GM21528 (cell line): ENCODE results near the gene HOXD9.

ENCODE experiments used
- ATAC-seq: cut with Tn5 transposase; IDR thresholded peaks from one replicate; pipeline ENCODE4 v1.9.1; 2021; ENCODE audit warnings: mild to moderate bottlenecking, moderate library complexity; ENCODE audit not compliant: unreplicated experiment, low FRiP score

The HOXD9 gene

DNA sequence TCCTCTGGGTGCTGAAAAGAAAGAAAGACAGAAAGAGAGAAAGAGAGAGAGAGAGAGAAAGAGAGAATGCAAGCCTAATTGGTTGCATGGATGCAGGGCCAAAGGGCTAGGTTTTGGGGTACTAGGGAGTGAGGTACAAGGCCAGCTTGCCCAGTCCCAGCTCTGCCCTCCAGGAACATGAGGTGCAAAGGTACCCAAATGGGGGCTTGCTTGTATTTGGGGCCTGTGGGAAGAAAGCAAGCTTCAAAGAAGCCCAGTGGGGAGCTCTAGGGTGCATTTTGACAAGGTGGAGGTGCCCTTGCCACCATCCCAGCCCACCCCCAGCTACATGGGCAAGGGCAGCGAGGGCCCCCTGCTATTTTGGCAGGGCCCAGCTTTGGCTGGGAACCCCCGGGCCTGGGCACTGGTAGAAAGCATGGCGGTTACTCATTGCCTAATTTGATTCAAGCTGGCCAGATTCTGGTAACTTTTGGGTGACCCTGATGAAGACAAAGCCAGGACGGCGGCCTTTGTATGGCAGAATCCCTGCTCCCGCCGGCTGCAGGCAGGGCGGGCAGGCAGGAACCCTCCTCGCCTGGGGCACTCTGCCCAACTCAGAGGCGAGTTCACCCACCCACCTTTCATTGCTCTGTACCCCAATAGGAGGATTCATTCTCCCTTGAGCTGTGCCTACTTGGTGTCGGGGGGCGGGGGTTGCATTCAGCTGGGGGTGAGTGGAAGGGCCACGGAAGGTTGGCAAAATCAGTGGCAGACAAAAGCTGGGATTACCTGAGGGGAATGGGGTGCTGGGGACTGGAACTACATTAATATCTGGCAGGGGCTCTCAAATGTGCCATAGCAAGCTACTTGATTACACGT lies 28.3 kb downstream of the HOXD9 start:
- no peak for ATAC-seq

DNA sequence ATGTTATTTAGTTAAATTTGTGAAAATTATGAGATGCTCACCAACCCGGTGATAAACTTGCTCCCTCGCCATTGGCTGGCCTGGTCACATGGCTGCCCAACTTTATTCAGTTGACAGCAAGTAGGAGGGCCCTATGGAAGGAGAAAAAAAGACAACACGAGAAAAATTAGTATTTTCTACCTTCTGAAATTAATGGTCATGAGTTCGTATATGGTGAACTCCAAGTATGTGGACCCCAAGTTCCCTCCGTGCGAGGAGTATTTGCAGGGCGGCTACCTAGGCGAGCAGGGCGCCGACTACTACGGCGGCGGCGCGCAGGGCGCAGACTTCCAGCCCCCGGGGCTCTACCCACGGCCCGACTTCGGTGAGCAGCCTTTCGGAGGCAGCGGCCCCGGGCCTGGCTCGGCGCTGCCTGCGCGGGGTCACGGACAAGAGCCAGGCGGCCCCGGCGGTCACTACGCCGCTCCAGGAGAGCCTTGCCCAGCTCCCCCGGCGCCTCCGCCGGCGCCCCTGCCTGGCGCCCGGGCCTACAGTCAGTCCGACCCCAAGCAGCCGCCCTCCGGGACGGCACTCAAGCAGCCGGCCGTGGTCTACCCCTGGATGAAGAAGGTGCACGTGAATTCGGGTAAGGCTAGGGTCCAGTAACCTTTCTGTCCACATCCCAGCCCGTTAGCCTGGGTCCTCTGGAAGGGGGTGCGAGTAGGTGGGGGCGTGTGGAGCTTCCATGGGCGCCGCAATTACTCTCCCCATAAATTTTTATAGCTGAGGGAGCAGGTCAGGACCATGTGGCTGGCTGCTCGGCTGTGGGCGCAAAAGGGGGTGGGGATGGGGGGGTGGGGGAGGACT lies 29.1 kb downstream of the HOXD9 start, which contains the start of gene HOXD4:
Gene HOXD4, plus strand, starts transcription at position 109 of the 846 bp plus-strand sequence. Its CDS starts 84 bp downstream, at position 193.
- ATAC-seq: no peak

DNA sequence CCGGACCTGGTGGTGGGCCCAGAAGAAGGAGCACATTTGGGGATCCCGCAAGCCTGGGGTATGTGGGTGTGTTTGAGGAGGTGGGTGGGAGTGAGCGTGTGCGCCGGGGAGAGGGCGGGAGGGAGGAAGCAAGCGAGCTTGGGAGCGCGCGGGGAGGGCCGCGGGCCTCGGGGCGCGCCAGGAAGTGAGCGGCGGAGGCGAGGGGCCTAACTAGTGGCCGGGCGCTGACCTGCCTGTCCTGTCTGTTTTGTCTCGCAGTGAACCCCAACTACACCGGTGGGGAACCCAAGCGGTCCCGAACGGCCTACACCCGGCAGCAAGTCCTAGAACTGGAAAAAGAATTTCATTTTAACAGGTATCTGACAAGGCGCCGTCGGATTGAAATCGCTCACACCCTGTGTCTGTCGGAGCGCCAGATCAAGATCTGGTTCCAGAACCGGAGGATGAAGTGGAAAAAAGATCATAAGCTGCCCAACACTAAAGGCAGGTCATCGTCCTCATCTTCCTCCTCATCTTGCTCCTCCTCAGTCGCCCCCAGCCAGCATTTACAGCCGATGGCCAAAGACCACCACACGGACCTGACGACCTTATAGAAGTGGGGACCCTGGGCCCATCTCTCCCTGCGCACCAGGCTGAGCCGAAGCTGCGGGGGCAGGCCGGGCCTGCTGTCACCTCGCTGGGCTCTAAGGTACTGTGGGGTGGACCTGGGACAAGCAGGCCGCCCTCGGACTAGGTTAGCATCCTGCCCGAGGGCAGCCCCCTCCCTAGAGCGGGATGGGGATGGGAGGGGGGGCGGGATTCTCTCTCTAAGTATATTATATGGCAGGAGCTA lies 30.0 kb downstream of the HOXD9 start:
- no peak for ATAC-seq

DNA sequence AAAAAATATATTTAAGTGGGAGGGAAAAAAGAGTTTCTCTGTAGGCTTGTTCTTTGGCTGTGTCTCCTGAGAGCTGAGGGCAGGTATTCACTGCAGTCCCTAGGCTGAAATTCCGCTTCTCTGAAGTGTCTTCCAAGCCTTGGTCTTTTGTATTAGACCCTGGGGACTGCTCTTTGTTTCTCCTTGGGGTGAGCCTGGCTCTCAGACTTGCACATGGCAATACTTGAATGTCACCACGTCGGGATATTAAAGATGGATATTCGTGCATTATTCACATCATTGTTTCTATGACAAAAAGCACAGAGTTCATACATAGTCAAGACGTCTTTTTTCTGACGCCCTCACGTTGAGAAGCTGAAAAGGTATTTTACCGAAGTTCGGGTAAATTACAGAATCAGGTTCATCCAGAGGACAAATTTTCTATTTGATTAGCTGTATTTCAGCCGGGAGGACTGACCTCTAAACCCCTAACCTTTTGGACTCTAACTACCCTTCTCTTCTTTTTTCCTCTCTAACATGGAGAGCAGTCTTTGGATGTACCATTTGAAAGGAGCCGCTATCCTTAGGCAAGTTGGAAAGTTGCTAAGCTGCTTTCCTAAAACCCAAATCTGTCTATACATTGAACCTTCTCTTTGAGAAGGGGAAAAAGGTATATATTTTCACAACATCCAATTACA lies 32.2 kb downstream of the HOXD9 start:
- ATAC-seq: no peak

DNA sequence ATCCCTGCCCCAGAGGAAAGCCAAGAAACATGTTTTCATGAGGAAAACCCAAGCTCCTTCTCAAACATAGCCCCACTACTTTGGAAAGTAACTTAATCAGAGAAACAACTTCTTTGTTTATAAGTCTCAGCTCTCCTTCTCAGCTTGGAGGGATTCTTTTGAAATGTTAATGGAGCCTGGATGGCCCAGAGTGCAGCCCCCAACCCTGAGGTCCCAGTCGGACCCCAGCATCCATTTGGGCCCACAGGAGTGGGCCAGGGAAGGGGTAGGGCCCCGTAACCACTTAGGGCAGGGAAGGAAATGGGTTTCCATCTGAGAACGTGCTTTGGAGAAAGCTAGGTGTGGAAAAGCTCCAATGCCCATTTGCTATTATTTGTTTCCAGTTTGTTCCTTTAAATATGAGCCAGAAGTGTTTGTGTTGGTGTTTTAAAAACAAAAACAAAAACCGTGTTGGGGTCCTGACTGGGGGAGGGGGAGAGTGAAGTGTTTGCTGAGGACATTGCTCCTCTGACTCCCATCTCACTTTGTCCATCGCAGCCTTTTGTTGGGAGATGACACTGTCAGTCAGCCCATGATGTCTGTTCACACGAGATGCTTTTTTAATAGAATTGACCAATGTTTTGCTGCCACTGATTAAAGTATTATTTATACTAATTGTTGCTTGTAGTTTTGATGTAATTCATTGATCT lies 33.0 kb downstream of the HOXD9 start:
- ATAC-seq: no peak

DNA sequence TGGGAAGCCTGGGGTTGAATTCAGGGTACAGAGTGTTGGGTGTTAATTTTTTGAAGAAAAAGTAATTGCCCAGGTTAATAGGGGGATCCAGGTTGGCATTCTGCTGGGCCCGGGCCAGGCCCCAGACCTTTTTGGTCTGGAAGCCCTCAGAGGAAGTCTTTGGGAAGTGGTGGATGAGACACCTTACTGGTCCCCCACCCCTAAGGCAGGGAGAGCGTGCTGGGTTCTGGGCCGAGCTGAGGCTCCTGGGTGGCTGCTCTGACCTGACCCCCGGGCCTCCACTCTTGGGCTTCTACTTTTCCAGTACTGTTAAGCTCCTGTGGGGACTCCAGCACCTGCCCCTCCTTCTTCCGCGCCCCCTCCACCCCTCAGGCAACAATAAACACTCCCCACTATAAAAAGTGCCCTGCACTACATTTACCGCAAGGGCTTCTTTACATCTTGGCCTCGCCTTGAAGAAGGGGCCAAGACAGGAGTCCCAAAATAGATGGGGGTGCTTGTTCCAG lies 33.8 kb downstream of the HOXD9 start:
- no peak for ATAC-seq

DNA sequence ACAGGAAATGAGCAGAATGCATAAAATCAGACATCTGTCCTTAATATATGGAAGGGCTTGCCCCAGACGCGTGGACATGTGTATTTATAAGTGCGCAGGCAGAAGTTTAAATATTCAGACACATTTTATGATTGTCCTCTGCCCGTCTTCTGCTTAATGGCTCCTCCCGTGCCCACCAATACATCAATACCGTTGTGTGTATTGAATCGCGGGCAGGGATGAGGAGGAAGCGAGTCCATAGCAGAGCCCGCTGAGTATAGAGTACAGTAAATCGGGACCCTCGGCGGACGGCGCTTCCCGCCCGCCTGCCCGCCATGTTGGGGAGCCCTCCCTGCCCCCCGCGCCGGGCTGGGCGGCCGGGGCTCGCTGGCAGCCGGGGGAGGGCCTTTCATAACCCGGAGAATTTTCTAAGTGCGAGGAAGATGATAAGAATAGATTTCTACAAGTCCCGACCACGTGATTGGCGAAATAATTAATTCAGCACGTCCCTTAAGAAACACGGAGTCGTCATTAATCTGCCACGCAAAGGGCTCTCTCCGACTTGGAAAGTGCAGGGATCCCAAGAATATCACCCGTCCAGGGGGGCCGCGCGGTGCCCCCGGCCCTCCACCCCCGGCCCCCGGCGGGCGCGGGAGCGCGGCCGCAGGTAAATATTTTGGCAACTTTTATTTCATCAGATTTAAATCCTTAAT lies 34.4 kb downstream of the HOXD9 start, which contains the start of gene HOXD3:
Gene HOXD3, plus strand, starts transcription at position 501 of the 692 bp plus-strand sequence. CDS start 11,808 bp downstream, outside the sequence.
- no peak for ATAC-seq

DNA sequence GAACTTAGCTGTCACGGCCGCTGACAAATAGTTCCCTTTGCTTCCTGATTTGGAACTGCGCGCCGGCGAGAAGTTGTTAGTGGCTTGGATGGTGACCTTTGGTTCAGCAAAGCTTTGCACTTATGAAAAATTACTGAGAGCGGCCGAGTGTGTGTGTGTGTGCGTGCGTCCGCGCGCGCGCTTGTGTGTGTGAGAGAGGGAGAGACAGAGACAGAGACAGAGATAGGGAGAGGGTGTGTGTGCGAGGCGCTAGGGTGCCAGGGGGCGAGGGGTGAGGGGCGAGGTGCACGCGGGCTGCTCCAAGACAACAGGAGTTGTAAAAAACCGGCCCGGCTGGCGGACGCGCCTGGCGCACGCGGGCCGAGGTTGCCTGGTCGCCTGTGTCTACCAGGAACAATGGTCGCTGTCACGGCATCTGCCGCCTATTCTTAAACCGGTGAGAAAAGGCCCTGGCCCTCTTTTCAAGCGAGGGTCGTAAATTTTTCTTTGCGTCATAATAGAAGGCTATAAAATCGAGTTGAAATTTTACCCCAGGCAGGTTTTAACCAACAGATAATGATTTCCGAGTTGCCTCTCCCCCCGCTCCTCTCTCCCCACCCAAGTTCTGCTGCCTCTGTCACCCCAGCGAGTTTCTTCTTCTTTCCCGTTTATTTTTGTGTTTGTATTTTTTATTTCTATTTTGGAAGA lies 35.1 kb downstream of the HOXD9 start:
- ATAC-seq: no peak

DNA sequence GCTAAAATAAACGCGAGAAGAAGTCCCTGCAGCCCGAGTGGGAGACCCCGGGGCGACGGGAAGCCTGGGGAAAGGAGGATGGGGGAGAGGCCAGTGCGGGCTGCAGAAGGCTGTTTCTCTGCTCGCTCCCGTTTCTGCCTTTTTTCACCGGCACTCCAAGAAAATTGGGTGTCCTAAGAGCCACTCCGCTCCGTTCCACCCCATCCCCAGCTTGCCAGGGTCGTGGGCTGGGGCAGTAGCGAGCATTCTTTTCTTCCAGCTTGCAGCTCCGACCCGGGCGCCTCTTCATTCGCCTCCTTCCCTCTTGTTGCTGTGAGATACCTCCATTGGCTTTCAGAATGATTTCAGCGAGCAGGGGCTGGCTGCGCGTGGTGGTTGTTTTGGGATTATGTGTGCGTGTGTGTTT lies 35.7 kb downstream of the HOXD9 start:
- ATAC-seq: no peak

DNA sequence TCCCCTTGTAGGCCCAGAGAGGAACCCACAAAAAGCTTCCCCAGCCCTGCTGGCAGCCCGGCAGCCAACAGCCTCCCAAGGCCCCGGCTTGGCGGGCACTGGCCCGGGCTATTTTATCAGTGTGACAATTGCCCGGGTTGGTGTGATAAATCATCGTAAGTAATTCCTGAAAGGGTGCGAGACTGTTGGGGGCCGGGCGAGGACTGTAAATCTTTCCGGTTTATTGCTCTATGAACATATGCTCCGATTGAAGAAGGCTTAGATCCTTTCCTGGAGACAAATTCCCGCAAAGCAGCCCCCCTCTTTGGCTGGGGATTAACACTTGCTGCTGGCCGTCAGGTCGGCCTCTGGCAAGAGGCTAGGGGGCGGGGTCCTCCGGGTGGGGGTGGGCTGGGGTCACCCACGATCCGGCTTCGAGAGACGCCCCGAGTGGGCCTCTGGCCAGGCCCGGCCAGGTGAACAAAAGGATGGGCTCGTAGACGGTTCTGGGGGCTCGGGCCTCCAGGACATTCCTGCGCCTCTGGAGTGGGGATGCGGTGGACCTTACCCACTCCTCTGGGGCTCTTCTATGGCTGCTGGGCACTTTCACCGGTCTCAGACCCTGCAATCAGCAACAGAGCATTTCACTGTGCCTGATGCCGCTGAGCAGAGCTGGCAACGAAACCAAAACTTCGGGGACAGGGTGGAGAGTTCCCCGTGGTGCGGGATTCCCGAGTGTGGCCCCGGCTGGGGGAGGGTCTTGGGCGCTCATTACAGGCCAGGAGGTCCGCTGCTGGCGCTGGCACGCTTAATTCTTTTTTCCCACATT lies 36.5 kb downstream of the HOXD9 start:
- no peak for ATAC-seq

DNA sequence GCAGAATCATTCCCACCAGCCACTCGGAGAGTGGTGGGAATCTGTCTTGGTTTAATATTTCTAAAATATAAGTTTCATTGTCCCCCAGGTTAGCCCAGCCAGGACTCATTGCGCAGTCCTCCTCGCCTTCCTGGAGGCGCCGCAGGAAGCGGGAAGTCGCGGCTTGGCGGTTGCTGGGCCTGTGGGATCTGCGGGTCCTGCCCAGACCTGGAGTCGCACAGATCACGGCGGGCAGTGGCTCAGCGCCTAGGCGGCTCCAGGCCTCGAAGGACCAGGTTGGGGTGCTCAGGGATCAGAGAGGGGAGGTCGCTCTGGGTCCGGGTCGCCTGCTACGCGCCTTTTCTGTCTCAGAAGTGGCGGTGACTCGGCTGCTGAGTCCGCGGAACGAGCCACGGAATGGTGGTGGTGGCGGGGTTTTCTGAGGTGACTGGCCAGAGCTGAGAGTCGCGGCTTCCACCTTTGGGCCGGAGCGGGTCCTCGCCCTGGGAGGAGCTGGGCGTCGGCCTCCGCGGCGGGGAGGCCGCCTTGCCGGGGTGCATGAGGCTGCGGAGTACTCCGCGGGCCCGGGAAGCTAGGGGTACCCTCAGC lies 37.2 kb downstream of the HOXD9 start:
- no peak for ATAC-seq

DNA sequence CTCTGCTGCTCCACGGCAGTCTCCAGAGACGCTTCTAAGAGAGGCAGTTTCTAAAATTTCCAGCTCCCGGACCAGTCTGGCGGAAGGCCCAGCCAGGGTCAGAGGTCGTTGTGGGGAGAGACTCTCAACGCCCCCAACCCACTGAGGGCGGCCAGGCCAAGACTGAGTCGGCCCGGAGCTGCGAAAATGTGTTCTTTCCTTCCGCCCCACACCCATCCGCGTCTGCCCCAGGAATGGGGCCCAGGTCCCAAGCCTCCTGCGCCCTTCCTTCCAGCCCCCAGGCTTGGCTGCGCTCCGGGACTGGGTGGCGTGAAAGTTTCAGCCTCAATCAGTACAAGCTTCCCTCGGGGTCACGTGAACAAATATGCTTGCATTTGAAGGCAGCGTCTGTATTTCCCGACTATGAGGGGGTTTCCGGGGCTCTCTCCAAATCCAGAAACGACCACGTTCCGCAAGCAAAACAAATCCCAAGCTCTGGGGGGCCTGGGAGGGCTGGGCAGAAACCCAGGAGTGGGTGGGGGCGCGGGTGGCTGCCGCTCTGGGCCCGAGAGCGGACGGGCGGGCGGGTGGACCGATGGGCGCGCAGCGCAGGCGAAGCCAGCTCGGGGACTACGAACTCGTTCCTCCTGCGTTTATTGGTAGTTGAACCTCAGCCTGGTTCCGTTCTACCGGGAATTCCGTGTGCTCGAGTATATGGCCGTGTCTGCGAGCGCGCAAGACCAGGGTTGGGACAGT lies 37.9 kb downstream of the HOXD9 start:
- no peak for ATAC-seq

DNA sequence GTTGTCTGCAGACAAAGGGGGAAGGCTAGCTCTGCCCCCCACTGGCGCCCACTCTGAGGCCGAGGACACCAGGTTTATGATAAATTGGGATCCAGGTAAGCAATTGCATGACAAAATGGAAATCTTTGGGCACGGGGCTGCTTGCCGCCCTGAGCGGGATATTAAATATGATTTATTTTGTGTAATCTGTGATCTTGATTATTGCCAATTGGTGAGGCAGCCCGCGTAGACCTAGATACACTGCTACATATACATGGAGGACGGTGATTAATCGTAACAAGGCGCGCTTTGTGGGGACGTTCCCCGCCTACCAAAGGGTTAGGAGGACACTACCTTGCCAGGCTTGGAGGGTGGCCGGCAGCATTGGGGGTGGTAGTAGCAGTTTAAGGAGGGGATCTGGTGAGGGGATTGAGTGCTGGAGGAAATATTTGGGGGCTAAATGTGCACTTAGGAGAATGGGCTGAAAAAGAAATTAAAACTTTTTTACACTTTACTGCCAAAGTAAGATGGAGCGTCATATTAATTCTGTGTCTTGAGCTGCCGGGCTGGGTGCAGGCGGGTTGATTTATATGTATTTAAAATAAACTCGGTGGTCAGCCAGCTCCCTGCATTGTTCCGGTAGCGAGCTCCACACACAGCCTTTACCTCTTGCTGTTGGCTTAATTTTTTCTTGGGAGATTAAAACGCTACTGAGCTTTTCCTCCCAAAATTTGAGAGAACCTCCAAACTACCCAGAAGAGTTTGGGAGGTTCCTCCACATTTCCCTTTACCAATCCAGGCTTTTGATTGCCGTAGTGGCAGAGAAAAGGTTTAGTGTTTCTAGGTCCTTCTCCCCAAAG lies 38.7 kb downstream of the HOXD9 start:
- ATAC-seq: no peak

DNA sequence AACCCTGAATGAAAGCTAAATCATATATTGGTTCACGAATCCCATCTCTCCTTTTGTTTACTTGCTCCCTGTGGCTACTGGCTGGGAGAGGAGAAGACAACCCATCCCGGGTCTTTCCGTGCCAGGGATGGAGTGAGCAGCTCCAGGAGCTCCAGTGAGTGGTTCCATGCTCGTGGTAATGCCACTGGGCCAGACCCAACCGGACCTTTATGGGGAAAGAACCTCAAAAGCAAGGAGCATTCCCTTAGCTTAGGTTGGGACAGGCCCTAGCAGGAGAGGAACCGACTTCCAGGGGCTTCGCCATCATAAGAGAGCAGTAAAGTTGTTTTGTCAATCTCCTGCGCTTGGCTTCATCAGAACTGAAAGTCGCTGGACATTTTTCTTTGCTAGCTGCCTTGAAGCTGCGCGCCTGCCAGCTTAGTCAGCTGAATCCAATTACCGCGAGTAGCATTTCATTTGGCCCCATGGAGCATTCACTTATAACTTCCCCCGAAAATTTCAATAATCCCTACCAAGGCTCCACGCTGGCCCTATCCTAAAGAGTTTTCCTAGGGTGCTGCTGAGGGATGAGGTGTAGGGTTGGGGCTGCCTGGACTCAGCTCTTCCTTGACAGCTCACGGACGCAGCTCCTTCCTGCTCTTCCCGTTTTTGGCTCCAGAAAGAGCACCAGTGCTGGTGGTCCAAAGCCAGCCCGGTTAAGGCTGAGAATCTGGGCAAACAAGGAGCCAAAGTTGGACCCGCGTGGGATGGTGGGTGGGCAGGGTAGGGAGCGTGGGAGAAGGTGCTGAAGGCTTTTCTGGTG lies 39.5 kb downstream of the HOXD9 start:
- ATAC-seq: no peak
